Neuronal stem cell (in vitro differentiated cells): ENCODE measurements around the gene CD36.

Experiments
- DNase-seq: peaks from one replicate; pipeline ENCODE4 v3.0.0-alpha.2; 2013; ENCODE audit warnings: low spot score
- H2AFZ ChIP-seq: one replicate; pipeline ENCODE4 v1.6.1; 2013; ENCODE audit warnings: mild to moderate bottlenecking, low read length, inconsistent platforms
- H2AK5ac ChIP-seq: 2 replicates; pipeline ENCODE4 v1.6.1; 2013; ENCODE audit warnings: low read depth, mild to moderate bottlenecking, inconsistent platforms, low read length, moderate library complexity, mixed read lengths
- H2BK120ac ChIP-seq: 2 replicates; pipeline ENCODE4 v1.6.1; 2013; ENCODE audit warnings: low read depth, mild to moderate bottlenecking, inconsistent platforms, low read length, moderate library complexity, mixed read lengths
- H2BK12ac ChIP-seq: one replicate; pipeline ENCODE4 v1.6.1; 2013; ENCODE audit warnings: low read length, inconsistent platforms
- H2BK15ac ChIP-seq: 2 replicates; pipeline ENCODE4 v1.6.1; 2013; ENCODE audit warnings: mild to moderate bottlenecking, low read length, inconsistent platforms, mixed read lengths
- H2BK5ac ChIP-seq: one replicate; pipeline ENCODE4 v1.6.1; 2013; ENCODE audit warnings: inconsistent platforms, mild to moderate bottlenecking, low read length, moderate library complexity
- H3K14ac ChIP-seq: one replicate; pipeline ENCODE4 v1.6.1; 2013; ENCODE audit warnings: low read length, inconsistent platforms
- H3K18ac ChIP-seq: 2 replicates; pipeline ENCODE4 v1.6.1; 2013; ENCODE audit warnings: low read length, inconsistent platforms
- H3K23ac ChIP-seq: 2 replicates; pipeline ENCODE4 v1.6.1; 2013; ENCODE audit warnings: low read depth, mild to moderate bottlenecking, mixed read lengths, low read length, inconsistent platforms; ENCODE audit not compliant: poor library complexity
- H3K27ac ChIP-seq: replicated peaks from 3 replicates; pipeline ENCODE4 v1.5.1; 2013; ENCODE audit warnings: low read length, inconsistent platforms
- H3K27me3 ChIP-seq, 3 experiments: 2 replicates each; pipeline ENCODE4 v1.6.1; 2013; ENCODE audit warnings: low read length in 3 of 3, mild to moderate bottlenecking in 2 of 3, inconsistent platforms in 1 of 3, low read depth in 1 of 3, mixed read lengths in 1 of 3, moderate library complexity in 1 of 3; ENCODE audit not compliant: control insufficient read depth in 3 of 3, insufficient read depth in 3 of 3
- H3K36me3 ChIP-seq, 2 donors: replicated peaks in 1 of 2; 2 replicates each; pipeline ENCODE4 v1.6.1; 2013; ENCODE audit warnings: low read length in 2 of 2; ENCODE audit not compliant: control insufficient read depth in 2 of 2, insufficient read depth in 2 of 2
- H3K4ac ChIP-seq: 2 replicates; pipeline ENCODE4 v1.6.1; 2013; ENCODE audit warnings: inconsistent platforms, mild to moderate bottlenecking, low read length, moderate library complexity
- H3K4me1 ChIP-seq, 2 donors: 1 replicate in 1 of 2; 2 replicates in 1 of 2; pipeline ENCODE4 v1.6.1; 2013; ENCODE audit warnings: low read length in 2 of 2, low read depth in 1 of 2; ENCODE audit not compliant: control insufficient read depth in 2 of 2, insufficient read depth in 1 of 2
- H3K4me2 ChIP-seq: one replicate; pipeline ENCODE4 v1.6.1; 2013; ENCODE audit warnings: mild to moderate bottlenecking, low read length, inconsistent platforms; ENCODE audit not compliant: insufficient read depth, poor library complexity, severe bottlenecking
- H3K4me3 ChIP-seq, 2 donors: 2 replicates each; pipeline ENCODE4 v1.5.1; 2013; ENCODE audit warnings: low read length in 2 of 2, mild to moderate bottlenecking in 2 of 2, inconsistent platforms in 1 of 2, moderate library complexity in 1 of 2
- H3K79me1 ChIP-seq: one replicate; pipeline ENCODE4 v1.6.1; 2013; ENCODE audit warnings: low read depth, mild to moderate bottlenecking, inconsistent platforms, low read length, moderate library complexity
- H3K9ac ChIP-seq: one replicate; pipeline ENCODE4 v1.6.1; 2013; ENCODE audit warnings: mild to moderate bottlenecking, low read depth, low read length, inconsistent platforms; ENCODE audit not compliant: poor library complexity
- H3K9me3 ChIP-seq, 2 donors: replicated peaks in 1 of 2; 2 replicates each; pipeline versions ENCODE3 to v1.6.1; 2013; ENCODE audit warnings: low read length in 2 of 2, mild to moderate bottlenecking in 2 of 2, inconsistent platforms in 1 of 2, low read depth in 1 of 2, mixed read lengths in 1 of 2, moderate library complexity in 1 of 2; ENCODE audit not compliant: control insufficient read depth in 2 of 2, insufficient read depth in 1 of 2
- H4K8ac ChIP-seq: one replicate; pipeline ENCODE4 v1.6.1; 2013; ENCODE audit warnings: low read depth, mild to moderate bottlenecking, inconsistent platforms, low read length, moderate library complexity
- H4K91ac ChIP-seq: one replicate; pipeline ENCODE4 v1.6.1; 2013; ENCODE audit warnings: low read length, low read depth, mild to moderate bottlenecking, inconsistent platforms; ENCODE audit not compliant: poor library complexity
- WGBS, 2 donors: extraction: QIAGEN DNeasy Blood & Tissue Kit; methylation state at CpG; one replicate each; pipeline ENCODE4 v1.1.7; 2013; ENCODE audit warnings: missing lambda C conversion rate in 2 of 2, mixed read lengths in 1 of 2; ENCODE audit not compliant: insufficient read length in 2 of 2, insufficient replicate concordance in 1 of 2; ENCODE audit errors: extremely low coverage in 2 of 2; 5-methylcytosine and 5-hydroxymethylcytosine counted together

CD36 gene

DNA sequence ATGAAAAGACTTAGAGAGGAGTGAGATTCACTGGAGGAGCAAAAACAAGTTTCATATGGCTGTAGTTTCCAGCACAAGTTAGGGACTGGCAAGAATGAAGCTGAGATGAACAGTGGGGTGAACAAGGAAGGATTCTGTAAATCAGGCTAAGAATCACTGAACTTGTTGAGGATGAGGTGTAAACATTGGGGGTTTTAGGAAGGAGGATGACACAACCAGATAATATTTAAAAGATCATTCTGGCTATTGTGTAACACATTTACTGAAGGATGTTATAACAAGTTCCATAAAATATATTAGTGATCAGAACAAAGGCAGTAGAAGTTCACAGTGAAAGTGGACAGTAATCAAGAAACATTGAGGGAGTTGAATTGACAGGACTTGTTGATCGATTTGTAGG lies 68.9 kb downstream of the CD36 start:
- Histone ChIP-seq H3K9ac (no peak overlapping the region), H3K9me3 (no peaks in the 10 kb centered on the region), H4K91ac (no peak overlapping the region), H3K4me1 (peaks cover 0 to 5% of the 10 kb centered on the region in 2 donors), H3K18ac (no peak overlapping the region), H3K14ac (no peak overlapping the region), H2AK5ac (no peak overlapping the region), H2BK15ac (no peak overlapping the region), H3K27ac (no peak overlapping the region), H3K4me2 (no peak overlapping the region), H3K27me3 (no peaks in the 10 kb centered on the region), H4K8ac (no peak overlapping the region), H3K23ac (no peak overlapping the region), H3K79me1 (no peaks in the 10 kb centered on the region), H3K36me3 (no peaks in the 10 kb centered on the region), H3K4ac (no peak overlapping the region), H3K4me3 (no peak overlapping the region), H2BK5ac (no peak overlapping the region), H2BK120ac (no peak overlapping the region), H2AFZ (no peak overlapping the region), H2BK12ac (no peak overlapping the region)
- no peak for DNase-seq
- WGBS, 2 donors: 100% methylated on average over 1 of the region's 1 CpG

- Histone ChIP-seq H4K8ac (no peak overlapping the region), H3K27ac (no peak overlapping the region), H3K4ac (no peak overlapping the region), H3K4me2 (no peak overlapping the region), H3K9ac (no peak overlapping the region), H3K27me3 (no peaks in the 10 kb centered on the region), H2BK15ac (no peak overlapping the region), H2BK120ac (no peak overlapping the region), H3K18ac (no peak overlapping the region), H3K23ac (no peak overlapping the region), H3K9me3 (no peaks in the 10 kb centered on the region), H3K4me3 (no peak overlapping the region), H2BK5ac (no peak overlapping the region), H3K14ac (no peak overlapping the region), H4K91ac (no peak overlapping the region), H3K79me1 (no peaks in the 10 kb centered on the region), H3K4me1 (peaks cover 0 to 5% of the 10 kb centered on the region in 2 donors), H2AK5ac (no peak overlapping the region), H3K36me3 (no peaks in the 10 kb centered on the region), H2BK12ac (no peak overlapping the region), H2AFZ (no peak overlapping the region)
- no CpG with 5 or more reads among the region's 2 CpGs for WGBS, 2 donors
- no peak for DNase-seq
These were observed 69.7 kb downstream of the CD36 start for GRCh38 chr7:80708123-80708522.

DNA sequence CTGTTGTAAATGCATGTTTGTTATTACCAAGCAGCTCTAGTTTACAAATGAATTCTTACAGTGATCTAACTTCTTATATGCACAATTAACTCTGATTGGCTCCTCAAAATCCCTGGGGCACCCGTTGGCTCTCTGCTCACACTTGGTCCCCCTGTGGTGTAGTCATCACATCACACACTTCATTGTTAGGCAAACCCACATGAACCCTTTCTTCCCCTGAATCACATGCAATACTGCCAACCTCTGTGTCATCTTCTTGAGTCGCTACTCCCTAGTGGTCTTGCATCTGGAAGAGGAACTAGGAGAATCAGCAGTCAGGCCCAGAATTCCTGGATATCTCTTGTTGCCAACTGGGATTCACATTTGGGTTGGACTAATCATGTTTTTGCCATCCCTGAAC lies 73.1 kb downstream of the CD36 start:
- WGBS, 2 donors: no CpG with 5 or more reads among the region's 2 CpGs
- Histone ChIP-seq H3K9me3 (no peaks in the 10 kb centered on the region), H3K4ac (no peak overlapping the region)

DNA sequence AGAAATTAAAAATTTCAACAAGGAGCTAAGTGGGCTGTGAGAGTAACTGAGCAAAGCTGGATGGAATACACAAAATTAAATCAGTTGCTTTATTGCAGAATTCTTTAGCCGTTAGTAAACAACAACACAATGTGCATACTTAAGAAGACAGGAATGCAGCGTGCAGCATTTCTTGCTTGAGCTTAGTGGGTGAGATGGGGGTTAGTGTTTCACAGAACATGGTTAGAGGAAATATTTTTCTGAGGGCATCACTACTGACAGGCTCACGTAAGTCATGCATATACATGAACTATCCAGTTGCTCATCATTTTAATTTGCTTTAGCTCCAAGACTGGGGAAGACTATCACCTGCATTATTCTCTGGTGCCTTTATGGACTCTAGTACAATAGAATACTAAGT lies 80.8 kb downstream of the CD36 start:
- Histone ChIP-seq H3K9ac (no peak overlapping the region), H3K4me2 (no peak overlapping the region), H3K4me1 (peaks cover 8 to 11% of the 10 kb centered on the region in 2 donors), H3K4me3 (no peak overlapping the region), H3K14ac (no peak overlapping the region), H3K79me1 (no peaks in the 10 kb centered on the region), H3K4ac (no peak overlapping the region), H2AK5ac (no peak overlapping the region), H3K18ac (no peak overlapping the region), H2BK5ac (no peak overlapping the region), H3K27ac (no peak overlapping the region), H3K23ac (no peak overlapping the region), H3K27me3 (no peaks in the 10 kb centered on the region), H2BK15ac (no peak overlapping the region), H3K36me3 (no peaks in the 10 kb centered on the region), H2BK12ac (no peak overlapping the region), H2AFZ (no peak overlapping the region), H4K8ac (no peak overlapping the region), H3K9me3 (no peaks in the 10 kb centered on the region), H2BK120ac (no peak overlapping the region), H4K91ac (no peak overlapping the region)
- no CpG with 5 or more reads among the region's 3 CpGs for WGBS, 2 donors
- no peak for DNase-seq

More for the DNA sequence above, 73.1 kb downstream of the CD36 start:
- Histone ChIP-seq H3K36me3 (no peaks in the 10 kb centered on the region), H3K27me3 (no peaks in the 10 kb centered on the region), H2BK12ac (no peak overlapping the region), H2BK15ac (no peak overlapping the region), H2BK120ac (no peak overlapping the region), H4K91ac (no peak overlapping the region), H3K79me1 (no peaks in the 10 kb centered on the region), H3K18ac (no peak overlapping the region), H3K9ac (no peak overlapping the region), H3K14ac (no peak overlapping the region), H3K4me1 (no peaks in the 10 kb centered on the region), H4K8ac (no peak overlapping the region), H3K4me3 (no peak overlapping the region), H2AFZ (no peak overlapping the region), H2AK5ac (no peak overlapping the region), H3K4me2 (no peak overlapping the region), H2BK5ac (no peak overlapping the region), H3K27ac (no peak overlapping the region), H3K23ac (no peak overlapping the region)
- DNase-seq: no peak
